ENCODE measurements around the gene EYS. TPM values are rescaled to one million over a fixed set of nuclear protein-coding genes. Genes with fewer than 3 reads are reported as not detected.
"Not testable (repeated sequence)": the region's sequence is repeated elsewhere in the genome, so short reads cannot be mapped to it uniquely, and the experiment has no call there.

Gene EYS
- polyA plus RNA-seq, 6 donors from 2014 or later, result 0.06 to 0.18 (median 0.07) TPM; not detected in 1

DNA sequence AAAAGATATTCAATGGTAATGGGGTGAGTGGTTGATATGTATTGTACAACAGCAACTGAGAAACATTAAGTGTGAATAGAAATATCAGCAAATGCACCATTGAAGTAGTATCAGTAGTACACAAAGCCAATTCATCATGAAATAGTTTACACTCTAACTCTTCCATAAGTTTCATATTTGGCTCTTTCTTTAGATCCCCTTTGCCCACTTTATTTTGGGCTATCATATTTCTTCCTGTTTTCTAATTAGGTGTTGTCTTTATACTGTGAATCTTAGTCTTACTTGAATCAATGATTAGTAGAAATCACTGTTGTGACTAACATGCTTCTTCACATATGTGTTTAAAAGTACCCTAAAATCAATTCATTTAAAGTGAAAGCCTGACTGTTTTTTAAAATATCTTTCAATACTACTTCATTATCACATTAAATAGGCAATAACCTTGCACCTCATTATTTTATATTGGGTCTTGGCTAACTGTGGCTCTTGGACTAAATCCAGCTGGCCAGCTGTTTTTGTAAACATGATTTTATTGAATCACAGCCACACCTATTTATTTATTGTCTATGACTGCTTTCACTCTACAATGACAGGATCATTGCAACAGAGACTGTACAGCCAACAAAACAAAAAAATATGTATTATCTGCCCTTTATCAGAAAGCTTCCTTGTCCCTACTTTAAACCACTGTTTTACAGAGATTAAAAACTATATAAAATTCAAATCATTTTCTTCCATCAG, 38.9 kb downstream of the EYS start:
- no peaks in the 10 kb centered on the region for H3K4me1 Mint-ChIP-seq
- H3K27ac Mint-ChIP-seq, result no peak overlapping the region
- peaks cover 0 to 4% of the 10 kb centered on the region in 2 donors for H3K36me3 Mint-ChIP-seq
- H3K9me3 Mint-ChIP-seq, result peaks cover 3 to 14% (median 10%) of the 10 kb centered on the region in 7 donors
- H3K4me3 Mint-ChIP-seq, result no peak overlapping the region
- no peak for DNase-seq
- H3K27me3 Mint-ChIP-seq, result no peaks in the 10 kb centered on the region
- ATAC-seq (ENCODE audit: low read depth in 2 of 2), result no peak

DNA sequence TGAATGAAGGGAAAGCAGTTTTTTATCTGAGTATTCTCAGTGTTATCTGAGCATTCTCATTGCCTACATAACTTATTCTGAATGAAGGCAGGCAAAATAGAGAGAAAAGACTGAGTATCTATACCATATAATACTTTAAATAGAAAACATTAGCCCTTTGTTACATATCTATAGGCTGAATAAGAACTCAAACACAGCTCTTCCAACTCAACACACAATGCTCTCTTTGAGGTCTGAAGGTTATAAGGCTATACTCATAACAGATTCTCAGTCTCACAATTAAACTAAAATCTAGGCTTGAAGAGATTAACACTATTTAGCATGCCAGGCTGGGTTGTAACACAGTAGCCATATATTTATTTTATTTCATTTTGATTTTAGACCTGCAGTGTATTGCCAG, 56.9 kb downstream of the EYS start:
- Mint-ChIP-seq H3K9me3 (peaks cover 0 to 14% (median 8%) of the 10 kb centered on the region in 7 donors), H3K4me3 (no peak overlapping the region), H3K27me3 (no peaks in the 10 kb centered on the region), H3K27ac (no peak overlapping the region), H3K4me1 (no peaks in the 10 kb centered on the region), H3K36me3 (no peaks in the 10 kb centered on the region)
- ATAC-seq (ENCODE audit: low read depth in 2 of 2), result no peak
- no peak for DNase-seq

DNA sequence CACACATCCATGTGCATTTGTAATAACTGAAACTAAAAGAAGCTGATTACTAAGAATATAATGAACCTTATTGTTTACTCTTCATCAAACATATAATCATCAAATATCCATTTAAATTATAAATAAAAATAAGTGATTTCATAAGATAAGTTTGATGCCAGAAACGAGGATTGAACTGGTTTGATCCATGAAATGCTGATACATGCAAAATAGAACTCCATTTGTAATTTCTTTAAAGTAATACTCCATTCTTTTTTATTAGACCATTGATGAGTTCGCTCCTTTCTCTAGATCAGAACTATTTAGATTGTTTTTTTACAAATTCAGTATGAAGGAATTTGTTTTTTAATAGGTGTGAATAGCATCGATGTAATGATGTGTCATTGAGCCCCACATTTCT, 57.6 kb downstream of the EYS start:
- H3K9me3 Mint-ChIP-seq, result peaks cover 0 to 16% (median 8%) of the 10 kb centered on the region in 7 donors

GRCh38 chr6:65646544-65646943, 60.5 kb downstream of the EYS start:
- no peak for ATAC-seq (ENCODE audit: low read depth in 2 of 2)
- Mint-ChIP-seq H3K27ac (no peak overlapping the region), H3K27me3 (no peaks in the 10 kb centered on the region), H3K4me3 (no peak overlapping the region), H3K36me3 (no peaks in the 10 kb centered on the region), H3K4me1 (no peaks in the 10 kb centered on the region), H3K9me3 (peaks cover 0 to 14% (median 10%) of the 10 kb centered on the region in 7 donors)
- DNase-seq, result no peak

More for the DNA sequence above, 57.6 kb downstream of the EYS start:
- DNase-seq, result no peak
- H3K4me1 Mint-ChIP-seq, result no peaks in the 10 kb centered on the region
- H3K4me3 Mint-ChIP-seq, result no peak overlapping the region
- no peak for ATAC-seq (ENCODE audit: low read depth in 2 of 2)
- H3K36me3 Mint-ChIP-seq, result no peaks in the 10 kb centered on the region
- no peaks in the 10 kb centered on the region for H3K27me3 Mint-ChIP-seq
- no peak overlapping the region for H3K27ac Mint-ChIP-seq

DNA sequence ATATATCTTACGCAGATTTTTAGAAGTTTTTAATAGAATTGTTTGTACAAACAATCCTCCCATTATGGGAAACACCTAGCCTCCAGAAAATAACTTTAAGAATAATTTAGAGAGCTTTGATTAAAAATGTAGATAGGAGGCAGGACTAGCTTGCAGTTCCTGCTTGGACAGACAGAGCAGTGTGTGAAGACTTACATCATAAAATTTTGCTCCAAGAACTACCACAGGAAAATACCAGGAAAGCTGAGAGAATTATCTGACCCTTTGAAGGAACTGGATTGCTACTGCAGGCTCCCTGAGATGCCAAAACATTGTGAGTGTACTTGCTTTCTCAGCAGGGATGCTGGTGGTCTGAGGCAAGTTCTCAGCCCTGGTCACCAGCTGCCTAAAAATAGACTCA, 64.2 kb downstream of the EYS start:
- Mint-ChIP-seq H3K27ac (no peak overlapping the region), H3K27me3 (no peaks in the 10 kb centered on the region), H3K36me3 (no peaks in the 10 kb centered on the region), H3K9me3 (peaks cover 3 to 12% (median 8%) of the 10 kb centered on the region in 7 donors), H3K4me3 (no peak overlapping the region), H3K4me1 (no peaks in the 10 kb centered on the region)
- DNase-seq (no peak), ATAC-seq (ENCODE audit: low read depth in 2 of 2) (no peak)

DNA sequence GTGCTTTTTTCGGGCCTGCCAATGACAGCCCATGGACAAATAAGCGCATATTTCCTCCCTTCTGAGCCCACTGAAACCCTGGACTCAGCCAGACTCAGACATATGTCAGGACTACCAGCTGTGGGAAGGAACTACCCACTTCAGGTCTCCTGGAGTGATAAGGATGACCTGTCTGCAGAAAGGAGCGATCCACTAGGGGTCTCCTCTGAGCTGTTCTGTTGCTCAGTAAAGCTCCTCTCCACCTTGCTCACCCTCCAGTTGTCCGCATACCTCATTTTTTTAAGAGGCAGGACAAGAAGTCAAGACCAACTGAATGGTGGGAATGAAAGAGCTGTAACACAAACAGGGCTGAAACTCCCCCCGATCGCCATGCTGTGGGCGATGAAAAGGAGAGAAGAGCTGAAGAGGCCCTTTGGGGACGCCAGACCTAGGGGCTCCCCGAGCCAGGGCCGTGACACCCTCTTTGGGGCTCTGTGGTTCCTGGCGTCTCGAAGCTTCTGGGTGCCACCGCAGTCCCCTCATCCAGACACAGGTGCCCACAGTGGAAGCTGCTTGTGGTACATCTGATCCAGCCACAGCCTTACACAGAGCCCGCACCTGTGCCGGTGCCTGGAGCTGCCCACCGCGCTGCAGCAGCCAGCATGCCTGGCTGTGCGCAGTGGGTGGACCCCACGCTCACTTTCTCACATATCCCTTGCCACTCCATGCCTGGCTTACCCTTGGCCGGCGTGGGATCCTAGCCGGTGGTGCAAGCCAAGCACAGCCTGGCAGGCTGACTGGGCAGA, 68.8 kb downstream of the EYS start:
- Mint-ChIP-seq H3K4me1 (no peaks in the 10 kb centered on the region), H3K4me3 (no peak overlapping the region), H3K36me3 (no peaks in the 10 kb centered on the region), H3K9me3 (peaks cover 0 to 8% (median 0%) of the 10 kb centered on the region in 7 donors), H3K27ac (no peak overlapping the region), H3K27me3 (no peaks in the 10 kb centered on the region)
- ATAC-seq (ENCODE audit: low read depth in 2 of 2) (no peak), DNase-seq (no peak)

DNA sequence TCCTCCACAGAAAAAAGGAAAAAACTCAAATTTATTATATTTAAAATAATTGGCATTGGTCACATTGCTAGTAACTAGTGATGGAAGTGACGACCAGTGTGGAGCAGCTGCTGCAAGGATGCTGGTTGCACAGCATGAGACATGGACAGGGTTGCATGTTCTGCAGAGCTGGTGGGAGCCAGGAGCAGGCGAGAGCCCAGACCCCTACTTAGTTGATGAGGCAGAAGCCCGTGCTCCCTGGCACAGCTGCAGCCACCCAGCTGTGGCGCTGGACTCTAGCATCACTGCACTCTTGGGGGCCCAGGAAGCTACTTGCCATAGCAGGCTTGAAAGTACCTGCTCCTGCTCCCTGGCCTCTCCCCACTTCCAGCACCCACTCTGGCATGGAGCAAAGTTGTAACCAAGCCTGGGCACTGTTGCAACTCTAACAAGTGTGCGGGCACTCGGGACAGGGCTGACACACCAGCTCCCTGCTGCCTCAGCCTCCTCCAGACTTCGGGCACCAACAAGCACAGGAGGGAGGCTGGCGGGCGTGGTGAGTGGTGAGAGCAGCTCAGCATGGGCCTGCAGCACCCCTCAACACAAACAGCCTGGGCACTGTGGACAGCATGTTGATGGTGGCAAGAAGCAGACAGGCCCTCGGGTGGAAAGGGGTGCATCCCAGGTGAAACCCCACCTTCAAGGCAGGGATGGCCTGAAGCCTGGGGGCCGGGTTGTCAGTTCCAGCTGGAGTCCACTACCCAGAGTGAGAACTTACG, 69.6 kb downstream of the EYS start:
- ATAC-seq (ENCODE audit: low read depth in 2 of 2), result no peak
- no peaks in the 10 kb centered on the region for H3K4me1 Mint-ChIP-seq
- no peaks in the 10 kb centered on the region for H3K36me3 Mint-ChIP-seq
- peaks cover 0 to 8% (median 0%) of the 10 kb centered on the region in 7 donors for H3K9me3 Mint-ChIP-seq
- no peaks in the 10 kb centered on the region for H3K27me3 Mint-ChIP-seq
- no peak overlapping the region for H3K4me3 Mint-ChIP-seq
- no peak for DNase-seq
- no peak overlapping the region for H3K27ac Mint-ChIP-seq

DNA sequence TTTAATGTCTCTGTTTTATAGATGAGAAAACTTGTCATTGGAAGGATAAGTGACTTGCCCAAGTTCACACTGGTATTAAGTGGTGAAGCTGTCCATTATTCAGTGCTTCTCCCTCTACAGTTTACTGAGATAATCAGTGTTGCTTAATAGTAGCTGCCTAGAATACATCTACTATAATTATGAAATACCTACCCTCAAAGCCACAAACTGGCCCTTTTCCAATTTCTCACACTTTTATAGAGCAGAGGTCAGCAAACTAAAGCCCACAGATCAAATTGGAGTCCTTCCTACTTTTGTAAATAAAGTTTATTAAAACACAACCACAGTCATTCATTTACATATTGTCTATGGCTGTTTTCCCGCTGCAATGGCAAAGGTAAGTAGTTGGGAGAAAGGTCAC, 73.5 kb downstream of the EYS start:
- no peak for ATAC-seq (ENCODE audit: low read depth in 2 of 2)
- H3K4me3 Mint-ChIP-seq, result no peak overlapping the region

DNA sequence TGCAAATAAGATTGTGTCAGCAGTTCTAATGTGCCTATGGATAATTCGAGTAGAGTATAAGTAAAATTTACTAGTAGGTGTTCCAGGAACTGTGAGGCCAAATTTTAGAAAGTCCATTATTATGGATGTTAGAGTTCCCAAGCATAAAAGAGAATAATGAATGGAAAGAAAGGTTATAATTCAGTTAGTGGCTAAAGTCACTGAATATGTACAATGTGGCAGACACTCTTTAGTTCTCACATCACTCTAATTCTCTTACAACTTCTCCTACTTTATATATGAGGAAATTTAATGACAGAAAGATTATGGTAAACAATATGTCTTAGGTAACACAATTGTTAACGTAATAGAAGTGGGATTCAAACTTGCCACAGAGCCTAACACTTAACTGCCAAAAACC, 75.3 kb downstream of the EYS start:
- H3K36me3 Mint-ChIP-seq, result no peaks in the 10 kb centered on the region
- no peak overlapping the region for H3K4me3 Mint-ChIP-seq
- peaks cover 0 to 9% (median 5%) of the 10 kb centered on the region in 7 donors for H3K9me3 Mint-ChIP-seq
- H3K27ac Mint-ChIP-seq, result no peak overlapping the region
- no peaks in the 10 kb centered on the region for H3K27me3 Mint-ChIP-seq
- ATAC-seq (ENCODE audit: low read depth in 2 of 2) (no peak), DNase-seq (no peak)
- H3K4me1 Mint-ChIP-seq, result no peaks in the 10 kb centered on the region

More for the DNA sequence above, 73.5 kb downstream of the EYS start:
- no peak overlapping the region for H3K27ac Mint-ChIP-seq
- H3K9me3 Mint-ChIP-seq, result peaks cover 0 to 9% (median 3%) of the 10 kb centered on the region in 7 donors
- no peaks in the 10 kb centered on the region for H3K27me3 Mint-ChIP-seq
- no peaks in the 10 kb centered on the region for H3K4me1 Mint-ChIP-seq
- H3K36me3 Mint-ChIP-seq, result no peaks in the 10 kb centered on the region
- DNase-seq, result no peak

DNA sequence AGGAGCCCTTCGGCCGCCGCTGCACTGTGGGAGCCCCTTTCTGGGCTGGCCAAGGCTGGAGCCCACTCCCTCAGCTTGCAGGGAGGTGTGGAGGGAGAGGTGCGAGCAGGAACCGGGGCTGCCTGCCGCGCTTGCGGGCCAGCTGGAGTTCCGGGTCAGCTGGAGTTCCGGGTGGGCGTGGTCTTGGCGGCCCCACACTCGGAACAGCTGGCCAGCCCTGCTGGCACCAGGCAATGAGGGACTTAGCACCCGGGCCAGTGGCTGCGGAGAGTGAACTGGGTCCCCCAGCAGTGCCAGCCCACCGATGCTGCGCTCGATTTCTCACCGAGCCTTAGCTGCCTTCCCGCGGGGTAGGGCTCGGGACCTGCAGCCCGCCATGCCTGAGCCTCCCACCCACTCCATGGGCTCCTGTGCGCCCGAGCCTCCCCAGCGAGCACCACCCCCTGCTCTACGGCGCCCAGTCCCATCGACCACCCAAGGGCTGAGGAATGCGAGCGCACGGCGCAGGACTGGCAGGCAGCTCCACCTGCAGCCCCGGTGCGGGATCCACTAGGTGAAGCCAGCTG, 79.5 kb downstream of the EYS start:
- H3K36me3 Mint-ChIP-seq; H3K4me3 Mint-ChIP-seq; H3K27me3 Mint-ChIP-seq; ATAC-seq (ENCODE audit: low read depth in 2 of 2); DNase-seq; H3K27ac Mint-ChIP-seq; H3K4me1 Mint-ChIP-seq: not testable (repeated sequence)
- peaks cover 4 to 12% (median 5%) of the 10 kb centered on the region in 7 donors for H3K9me3 Mint-ChIP-seq

DNA sequence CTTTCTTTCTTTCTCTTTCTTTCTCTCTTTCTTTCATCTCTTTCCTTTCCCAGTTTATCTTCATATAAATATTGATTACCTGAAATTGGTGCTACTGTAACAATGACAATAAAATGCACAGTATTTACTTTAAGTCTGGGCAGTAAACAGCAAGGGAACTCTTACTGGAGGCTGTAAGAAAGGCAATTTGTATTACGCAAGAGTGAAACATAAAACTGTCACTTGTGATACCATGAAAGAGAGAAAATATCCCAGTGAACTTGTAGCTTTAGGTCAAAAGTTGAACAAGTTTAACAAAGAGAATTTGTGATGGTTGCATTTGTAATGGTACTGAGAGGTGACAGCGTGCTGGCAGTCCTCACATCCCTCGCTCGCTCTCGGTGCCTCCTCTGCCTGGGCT, 80.0 kb downstream of the EYS start:
- no peaks in the 10 kb centered on the region for H3K36me3 Mint-ChIP-seq
- ATAC-seq (ENCODE audit: low read depth in 2 of 2) (no peak), DNase-seq (no peak)
- H3K9me3 Mint-ChIP-seq, result peaks cover 4 to 12% (median 5%) of the 10 kb centered on the region in 7 donors
- no peak overlapping the region for H3K27ac Mint-ChIP-seq
- H3K4me1 Mint-ChIP-seq, result no peaks in the 10 kb centered on the region
- H3K27me3 Mint-ChIP-seq, result no peaks in the 10 kb centered on the region
- H3K4me3 Mint-ChIP-seq, result no peak overlapping the region

DNA sequence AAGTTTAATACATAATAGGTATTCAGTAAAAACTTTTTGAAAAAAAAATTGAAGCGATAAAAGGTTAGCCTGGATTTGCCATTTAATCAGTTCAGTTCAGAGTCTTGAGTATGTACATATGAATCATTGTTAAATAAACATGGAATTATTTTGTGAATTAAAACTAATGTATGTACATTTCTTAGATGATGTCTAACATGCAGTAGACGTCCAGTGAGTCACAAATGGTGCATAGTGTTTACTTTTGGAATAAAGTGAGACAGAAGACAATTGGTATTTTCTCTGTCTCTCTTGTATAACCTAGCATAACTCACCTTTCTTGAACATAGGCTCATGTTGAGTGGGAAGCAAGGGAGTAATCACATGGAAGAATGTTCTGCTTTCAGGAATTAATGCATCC, 83.5 kb downstream of the EYS start:
- H3K4me3 Mint-ChIP-seq, result no peak overlapping the region
- no peaks in the 10 kb centered on the region for H3K27me3 Mint-ChIP-seq
- no peak for ATAC-seq (ENCODE audit: low read depth in 2 of 2)
- H3K36me3 Mint-ChIP-seq, result no peaks in the 10 kb centered on the region
- no peaks in the 10 kb centered on the region for H3K4me1 Mint-ChIP-seq
- no peak overlapping the region for H3K27ac Mint-ChIP-seq
- no peak for DNase-seq
- H3K9me3 Mint-ChIP-seq, result peaks cover 0 to 11% (median 5%) of the 10 kb centered on the region in 7 donors

GRCh38 chr6:65610746-65611145, 96.3 kb downstream of the EYS start:
- no peak for ATAC-seq (ENCODE audit: low read depth in 2 of 2)
- H3K4me3 Mint-ChIP-seq, result no peak overlapping the region
- no peak overlapping the region for H3K27ac Mint-ChIP-seq
- H3K36me3 Mint-ChIP-seq, result no peaks in the 10 kb centered on the region
- DNase-seq, result no peak
- no peaks in the 10 kb centered on the region for H3K27me3 Mint-ChIP-seq
- H3K9me3 Mint-ChIP-seq, result peaks cover 0 to 2% (median 0%) of the 10 kb centered on the region in 7 donors
- no peaks in the 10 kb centered on the region for H3K4me1 Mint-ChIP-seq

Data from naive B cell (primary cell).